ENCODE results near the gene MAOA. TPM values are rescaled to one million over a fixed set of nuclear protein-coding genes. Genes with fewer than 3 reads are reported as not detected.

The MAOA gene
- total RNA-seq, 4 donors from 2014 or later, result 220 to 477 (median 242) TPM

DNA sequence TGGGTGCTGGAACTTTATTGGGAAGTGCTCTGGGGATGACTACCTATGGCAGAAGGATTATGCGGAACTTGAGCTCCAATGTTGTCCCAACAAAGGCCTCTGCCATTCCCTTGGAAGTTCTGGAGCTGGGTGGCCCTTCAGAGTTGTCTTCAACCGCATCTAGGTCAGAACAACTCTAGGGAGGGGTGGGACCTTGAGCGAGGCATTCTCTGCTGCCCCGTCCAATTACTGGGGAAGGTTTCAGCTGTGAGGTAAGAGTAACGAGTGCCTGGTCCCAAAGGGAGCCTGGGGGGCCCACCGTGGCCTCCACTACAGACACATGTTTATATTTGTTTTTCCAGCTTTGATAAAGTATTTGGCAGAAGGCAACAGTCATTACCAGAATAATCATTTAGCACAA lies 79.4 kb downstream of the MAOA start:
- ATAC-seq (ENCODE audit: low FRiP score) (no peak), DNase-seq (ENCODE audit: low spot score) (no peak)
- TF ChIP-seq CTCF (IDR thresholded peaks at IDR 0.05), result no peak

DNA sequence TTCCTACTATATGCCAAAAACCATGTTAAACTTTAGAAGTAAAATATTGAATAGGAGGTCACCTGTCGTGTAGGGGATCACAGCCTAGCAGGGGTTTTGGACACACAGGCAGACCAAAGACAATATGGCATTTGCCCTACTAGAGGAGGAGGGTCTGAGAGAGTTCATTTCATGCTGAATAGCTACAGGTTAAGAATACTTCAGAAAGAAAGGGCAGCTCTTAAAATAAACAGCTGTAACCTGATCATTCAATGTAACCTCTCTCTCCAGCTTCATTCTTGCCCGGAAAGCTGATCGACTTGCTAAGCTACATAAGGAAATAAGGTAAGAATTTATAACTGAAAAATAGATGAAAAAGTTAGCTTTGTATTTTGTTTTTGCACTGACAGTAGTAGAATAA lies 79.9 kb downstream of the MAOA start:
- DNase-seq (ENCODE audit: low spot score) (no peak), ATAC-seq (ENCODE audit: low FRiP score) (no peak)
- TF ChIP-seq CTCF (IDR thresholded peaks at IDR 0.05), result no peak

DNA sequence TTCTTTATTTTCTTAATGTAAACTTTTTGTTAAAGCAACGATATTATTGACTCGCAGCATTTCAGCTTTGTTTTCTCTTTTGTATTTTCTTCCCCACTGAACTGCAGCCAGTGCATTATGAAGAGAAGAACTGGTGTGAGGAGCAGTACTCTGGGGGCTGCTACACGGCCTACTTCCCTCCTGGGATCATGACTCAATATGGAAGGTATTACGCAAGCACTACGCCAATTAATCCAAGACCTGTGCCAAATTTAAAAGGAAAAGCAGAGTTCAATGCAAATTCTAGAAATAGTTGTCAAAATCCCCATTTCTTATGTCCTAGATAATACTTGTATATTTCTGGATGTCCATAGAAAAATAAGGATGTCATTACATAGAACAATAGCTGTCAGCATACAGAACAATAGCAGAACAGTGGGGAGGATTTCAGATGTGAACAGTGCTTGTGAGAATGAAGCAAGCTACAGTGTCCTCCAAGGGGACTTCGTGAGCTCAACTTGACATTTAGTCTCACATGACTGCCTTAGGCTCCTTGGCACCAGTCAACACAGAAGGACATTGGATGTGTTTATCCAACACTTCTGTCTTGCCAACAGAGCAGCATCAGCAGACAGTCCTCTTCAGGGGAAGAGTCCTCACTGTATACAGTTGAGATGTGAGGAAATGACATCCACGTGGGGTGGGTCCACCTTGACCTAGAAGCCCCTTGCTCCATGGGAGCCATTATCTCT lies 85.9 kb downstream of the MAOA start:
- ATAC-seq (ENCODE audit: low FRiP score) (peak; percentile 21), DNase-seq (ENCODE audit: low spot score) (no peak)
- TF ChIP-seq CTCF (IDR thresholded peaks at IDR 0.05), result no peak

DNA sequence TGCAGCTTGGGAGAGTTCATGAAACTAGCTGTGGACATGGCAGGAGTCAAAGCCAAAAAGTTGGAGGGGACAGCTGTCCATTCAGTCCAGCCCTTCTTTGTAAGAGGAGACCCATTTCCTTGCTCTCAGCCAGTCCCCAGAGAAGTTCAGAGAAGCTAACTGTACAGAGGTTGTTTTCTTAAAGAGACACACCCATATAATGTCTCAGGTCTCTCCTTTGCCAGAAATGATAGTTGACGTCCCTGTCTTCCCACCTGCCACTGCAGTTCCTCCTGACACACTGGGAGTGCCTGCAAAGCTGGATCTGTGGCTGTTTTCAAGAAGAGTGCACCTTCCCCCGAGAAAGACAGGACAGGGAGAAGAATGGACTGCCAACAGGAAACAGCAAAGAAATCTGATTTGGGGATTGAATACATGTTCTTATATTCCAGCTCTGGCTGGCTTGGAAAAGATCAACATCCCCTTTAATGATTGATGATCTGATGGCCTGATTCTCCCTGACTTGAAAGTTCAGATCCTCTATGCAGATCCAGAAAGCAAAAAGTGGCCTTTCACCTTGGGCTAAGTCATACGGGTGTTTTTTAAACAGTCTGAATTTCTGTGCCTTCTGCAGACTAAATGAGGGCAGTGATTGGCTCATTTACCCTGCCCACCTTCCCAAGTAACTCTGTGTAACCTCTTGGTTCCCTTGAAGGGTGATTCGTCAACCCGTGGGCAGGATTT lies 87.2 kb downstream of the MAOA start:
- no peak for TF ChIP-seq CTCF (IDR thresholded peaks at IDR 0.05)
- ATAC-seq (ENCODE audit: low FRiP score), result no peak
- DNase-seq (ENCODE audit: low spot score), result no peak

- TF ChIP-seq CTCF (IDR thresholded peaks at IDR 0.05), result no peak
- DNase-seq (ENCODE audit: low spot score) (no peak), ATAC-seq (ENCODE audit: low FRiP score) (no peak)
Observed at GRCh38 chrX:43744284-43744683, 88.2 kb downstream of the MAOA start.

DNA sequence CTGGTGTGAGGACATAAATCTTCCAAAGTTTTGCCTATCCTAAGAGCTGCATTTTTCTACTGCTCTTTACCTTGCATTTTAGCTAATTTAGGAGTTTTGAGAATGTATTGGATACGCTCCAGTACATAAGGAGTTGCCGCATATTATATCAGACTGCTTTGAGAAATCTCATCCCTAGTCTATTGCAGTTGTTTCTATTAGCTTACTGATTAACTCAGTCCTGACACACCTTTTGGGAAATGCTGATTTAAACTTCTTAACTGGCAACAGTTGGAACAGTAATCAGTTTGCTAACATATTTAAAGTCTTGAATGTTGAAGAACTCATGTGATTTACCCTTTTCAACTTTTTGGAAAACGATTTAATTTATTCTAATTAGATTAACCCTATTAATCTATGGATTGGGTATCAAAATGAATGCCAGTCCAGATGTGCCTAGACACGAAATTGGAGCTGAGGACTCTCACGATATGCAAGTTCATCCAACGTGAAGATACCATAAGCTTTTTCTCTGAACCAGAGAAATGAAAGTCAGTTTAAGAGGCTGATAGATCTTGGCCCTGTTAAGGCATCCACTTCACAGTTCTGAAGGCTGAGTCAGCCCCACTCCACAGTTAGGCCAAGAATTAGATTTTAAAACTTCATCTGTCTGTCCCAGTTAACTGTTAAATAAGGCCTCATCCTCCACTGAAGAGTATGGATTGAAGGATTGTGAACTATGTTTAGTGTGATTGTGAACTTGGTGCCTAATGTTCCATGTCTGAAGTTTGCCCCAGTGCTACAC lies 90.0 kb downstream of the MAOA start:
- ATAC-seq (ENCODE audit: low FRiP score), result no peak
- TF ChIP-seq CTCF (IDR thresholded peaks at IDR 0.05), result no peak
- no peak for DNase-seq (ENCODE audit: low spot score)
